CD1c-positive myeloid dendritic cell (primary cell): ENCODE measurements around the gene UBE2H.
A peak's percentile ranks its signal among the peaks of the same experiment; 100 is the strongest.
"Not testable (repeated sequence)": the region's sequence is repeated elsewhere in the genome, so short reads cannot be mapped to it uniquely, and the experiment has no call there.

Experiments
- DNase-seq: peaks from one replicate; pipeline ENCODE4 v3.0.0-alpha.2; 2016; ENCODE audit errors: extremely low spot score

Gene UBE2H

GRCh38 chr7:129874722-129875121 is 78.0 kb downstream of the UBE2H start:
- no peak for DNase-seq

- no peak for DNase-seq
Measured at GRCh38 chr7:129872054-129872453, 80.7 kb downstream of the UBE2H start.

GRCh38 chr7:129870668-129871067 is 82.1 kb downstream of the UBE2H start:
- DNase-seq = no peak

GRCh38 chr7:129866251-129866650 is 86.5 kb downstream of the UBE2H start:
- DNase-seq = no peak

GRCh38 chr7:129865925-129866201 is 86.9 kb downstream of the UBE2H start:
- no peak for DNase-seq

- DNase-seq = no peak
Measured at GRCh38 chr7:129865093-129865924, 87.5 kb downstream of the UBE2H start.

GRCh38 chr7:129864676-129865075 is 88.1 kb downstream of the UBE2H start:
- DNase-seq = not testable (repeated sequence)

GRCh38 chr7:129864042-129864441 is 88.7 kb downstream of the UBE2H start:
- DNase-seq = no peak

GRCh38 chr7:129862682-129863081 is 90.1 kb downstream of the UBE2H start:
- DNase-seq = no peak

- DNase-seq = peak; percentile 20
Measured at GRCh38 chr7:129860784-129861183, 92.0 kb downstream of the UBE2H start.

- DNase-seq = peak; percentile 87
Measured at GRCh38 chr7:129859183-129859582, 93.6 kb downstream of the UBE2H start.

GRCh38 chr7:129858490-129858889 is 94.3 kb downstream of the UBE2H start:
- DNase-seq = peak; percentile 61

GRCh38 chr7:129857313-129857712 is 95.4 kb downstream of the UBE2H start:
- no peak for DNase-seq

- DNase-seq = no peak
Measured at GRCh38 chr7:129855935-129856717, 96.6 kb downstream of the UBE2H start.

GRCh38 chr7:129855234-129855673 is 97.5 kb downstream of the UBE2H start:
- no peak for DNase-seq

- no peak for DNase-seq
Measured at GRCh38 chr7:129854401-129854800, 98.4 kb downstream of the UBE2H start.

GRCh38 chr7:129853661-129854268 is 99.0 kb downstream of the UBE2H start:
- DNase-seq = no peak

- DNase-seq = no peak
Measured at GRCh38 chr7:129851809-129852208, 101.0 kb downstream of the UBE2H start.

- DNase-seq = no peak
Measured at GRCh38 chr7:129851174-129851573, 101.6 kb downstream of the UBE2H start.

- DNase-seq = no peak
Measured at GRCh38 chr7:129848436-129848835, 104.3 kb downstream of the UBE2H start.

- DNase-seq = peak; percentile 25
Measured at GRCh38 chr7:129845972-129846327, 106.8 kb downstream of the UBE2H start.

GRCh38 chr7:129845178-129845971 is 107.4 kb downstream of the UBE2H start:
- DNase-seq = peak; percentile 37
